GM23338 (cell line): Measurements from ENCODE around the gene RGL1. TPM values are rescaled to one million over a fixed set of nuclear protein-coding genes. Genes with fewer than 3 reads are reported as not detected.

Source experiments
- ATAC-seq: fragments of 200-7000 bp; cut with Tn5 transposase; 3 replicates; pipeline ENCODE4 v1.9.1; 2020
- DNase-seq: peaks from one replicate; pipeline ENCODE4 v3.0.0-alpha.2; 2015; ENCODE audit warnings: low spot score
- H2AFZ ChIP-seq: fragments of 200-600 bp; sonication (generic); 2 replicates; pipeline ENCODE4 v1.8.0; 2016; ENCODE audit warnings: antibody characterized with exemption, mild to moderate bottlenecking, moderate library complexity
- H3F3A ChIP-seq: fragments of 200-600 bp; sonication (generic); replicated peaks from 2 replicates; pipeline ENCODE4 v1.8.0; 2017; ENCODE audit warnings: antibody characterized with exemption, mixed run types, low read depth
- H3K27ac ChIP-seq: fragments of 200-600 bp; sonication (generic); 2 replicates; pipeline ENCODE4 v1.6.1; 2016; ENCODE audit warnings: low read depth
- H3K27me3 ChIP-seq: fragments of 200-600 bp; sonication (generic); 2 replicates; pipeline ENCODE4 v1.8.0; 2016; ENCODE audit warnings: mild to moderate bottlenecking, mixed run types, moderate library complexity; ENCODE audit not compliant: insufficient read depth
- H3K36me3 ChIP-seq: fragments of 200-600 bp; sonication (generic); 2 replicates; pipeline ENCODE4 v1.8.0; 2016; ENCODE audit warnings: mild to moderate bottlenecking; ENCODE audit not compliant: insufficient read depth
- H3K4me1 ChIP-seq: fragments of 200-600 bp; sonication (generic); 2 replicates; pipeline ENCODE4 v1.8.0; 2016; ENCODE audit warnings: mild to moderate bottlenecking, moderate library complexity; ENCODE audit not compliant: insufficient read depth
- H3K4me2 ChIP-seq: fragments of 200-600 bp; sonication (generic); 2 replicates; pipeline ENCODE4 v1.7.1; 2017; ENCODE audit warnings: mixed run types
- H3K4me3 ChIP-seq: fragments of 200-600 bp; sonication (generic); 2 replicates; pipeline ENCODE4 v1.6.1; 2016; ENCODE audit warnings: mixed run types
- H3K79me2 ChIP-seq: fragments of 200-600 bp; sonication (generic); replicated peaks from 2 replicates; pipeline ENCODE4 v1.8.0; 2017; ENCODE audit warnings: mild to moderate bottlenecking; ENCODE audit not compliant: insufficient read depth
- H3K9me2 ChIP-seq: fragments of 200-600 bp; sonication (generic); 2 replicates; pipeline ENCODE4 v1.8.0; 2017; ENCODE audit not compliant: insufficient read depth
- H4K20me1 ChIP-seq: fragments of 200-600 bp; sonication (generic); replicated peaks from 2 replicates; pipeline ENCODE4 v1.8.0; 2017; ENCODE audit warnings: mild to moderate bottlenecking; ENCODE audit not compliant: insufficient read depth
- H3K27ac Mint-ChIP-seq: 2 replicates; pipeline ENCODE4 v1.8.0; 2020; ENCODE audit warnings: inconsistent platforms, mild to moderate bottlenecking, moderate library complexity, mixed read lengths
- H3K27me3 Mint-ChIP-seq: 3 replicates; pipeline ENCODE4 v1.8.0; 2022; ENCODE audit warnings: low read depth, mild to moderate bottlenecking, moderate library complexity, mixed read lengths, inconsistent platforms; ENCODE audit not compliant: insufficient read depth, poor library complexity
- H3K36me3 Mint-ChIP-seq: 3 replicates; pipeline ENCODE4 v1.8.0; 2021; ENCODE audit warnings: low read depth, mild to moderate bottlenecking, inconsistent platforms, moderate library complexity, mixed read lengths
- H3K4me1 Mint-ChIP-seq: 3 replicates; pipeline ENCODE4 v1.8.0; 2020; ENCODE audit warnings: mild to moderate bottlenecking, inconsistent platforms, mixed read lengths
- H3K4me3 Mint-ChIP-seq: 3 replicates; pipeline ENCODE4 v1.8.0; 2021; ENCODE audit warnings: moderate library complexity, mild to moderate bottlenecking, inconsistent platforms, mixed read lengths
- H3K9me3 Mint-ChIP-seq: 3 replicates; pipeline ENCODE4 v1.8.0; 2020; ENCODE audit warnings: moderate library complexity, mild to moderate bottlenecking, inconsistent platforms, mixed read lengths
- CTCF ChIP-seq, 2 experiments: fragments of 200-600 bp in 1 of 2; sonication (generic) in 1 of 2; conservative IDR thresholded peaks; 2 replicates each; pipeline versions ENCODE4 v1.5.1 to v1.6.1; 2016 to 2017; ENCODE audit warnings: antibody characterized with exemption in 2 of 2, low read depth in 2 of 2, mild to moderate bottlenecking in 2 of 2, moderate library complexity in 1 of 2
- EZH2 ChIP-seq: fragments of 200-600 bp; sonication (generic); IDR thresholded peaks from one replicate; pipeline ENCODE4 v1.8.0; 2017; ENCODE audit warnings: antibody characterized with exemption, mild to moderate bottlenecking, low read depth; ENCODE audit not compliant: unreplicated experiment
- EZH2phosphoT487 ChIP-seq: fragments of 200-600 bp; sonication (generic); IDR thresholded peaks from one replicate; pipeline ENCODE4 v1.8.1; 2018; ENCODE audit warnings: antibody characterized with exemption; ENCODE audit not compliant: unreplicated experiment
- JUNB ChIP-seq: IDR thresholded peaks from one replicate; pipeline ENCODE4 v1.6.1; 2016; ENCODE audit warnings: antibody characterized with exemption; ENCODE audit not compliant: unreplicated experiment
- NANOG ChIP-seq: IDR thresholded peaks from 2 replicates; pipeline ENCODE4 v1.6.1; 2016; ENCODE audit warnings: antibody characterized with exemption, borderline replicate concordance
- POLR2AphosphoS5 ChIP-seq: IDR thresholded peaks from 2 replicates; pipeline ENCODE4 v1.6.1; 2016; ENCODE audit warnings: antibody characterized with exemption, low read depth
- REST ChIP-seq: IDR thresholded peaks from one replicate; pipeline ENCODE4 v1.6.1; 2018; ENCODE audit warnings: antibody characterized with exemption; ENCODE audit not compliant: unreplicated experiment
- STAT1 ChIP-seq: IDR thresholded peaks from one replicate; pipeline ENCODE4 v1.6.1; 2016; ENCODE audit warnings: antibody characterized with exemption; ENCODE audit not compliant: unreplicated experiment
- ZNF114 ChIP-seq: fragments of 250-450 bp; sonication (Bioruptor Pico); IDR thresholded peaks from 2 replicates; pipeline ENCODE4 v1.5.0; 2020; ENCODE audit warnings: mild to moderate bottlenecking, moderate library complexity
- ZNF331 ChIP-seq: fragments of 250-450 bp; sonication (Bioruptor Pico); IDR thresholded peaks from 2 replicates; pipeline ENCODE4 v1.5.0; 2020; ENCODE audit warnings: low read depth, mild to moderate bottlenecking, moderate library complexity
- polyA plus RNA-seq: library from polyadenylated mRNA; unstranded; fragments of >200 nt; fragmentation: Nextera tagmentation; extraction: Ambion mirVana; gene quantifications from 2 replicates; pipeline ENCODE4 v1.2.1, GENCODE V29; 2016
- total RNA-seq: library from RNA; depleted of rRNA; stranded (reverse); fragments of >200 nt; shearing (Covaris generic); gene quantifications from 2 replicates; pipeline ENCODE4 v1.2.3, GENCODE V29; 2014
- TF ChIP-seq, protein P1 (sequence below): IDR thresholded peaks from 2 replicates; pipeline ENCODE4 v1.6.1; 2016; ENCODE audit warnings: antibody characterized with exemption

Gene RGL1
- total and polyA plus RNA-seq, 2 experiments from 2014 or later, result 0.91 to 2.6 TPM

GRCh38 chr1:183885142-183885735, 80.3 kb downstream of the RGL1 start:
- Mint-ChIP-seq H3K9me3 (no peaks in the 10 kb centered on the region), H3K4me3 (no peak overlapping the region), H3K27me3 (no peaks in the 10 kb centered on the region), H3K4me1 (peaks cover 27% of the 10 kb centered on the region), H3K36me3 (no peaks in the 10 kb centered on the region), H3K27ac (no peak overlapping the region)
- H4K20me1 ChIP-seq, result no peaks in the 10 kb centered on the region
- no peaks in the 10 kb centered on the region for H3K36me3 ChIP-seq
- DNase-seq (no peak), ATAC-seq (no peak)
- H2AFZ ChIP-seq, result no peak overlapping the region
- TF ChIP-seq CTCF (conservative IDR thresholded peaks at IDR 0.05; ENCODE audit: low read depth in 2 of 2) (peak; percentile 15 to 30; a peak in 1 of 4 replicates), JUNB (no peak), POLR2AphosphoS5 (no peak), STAT1 (no peak), ZNF331 (CRISPR knock-in tag) (no peak), EZH2phosphoT487 (no peak)
- TF ChIP-seq, protein P1, sequence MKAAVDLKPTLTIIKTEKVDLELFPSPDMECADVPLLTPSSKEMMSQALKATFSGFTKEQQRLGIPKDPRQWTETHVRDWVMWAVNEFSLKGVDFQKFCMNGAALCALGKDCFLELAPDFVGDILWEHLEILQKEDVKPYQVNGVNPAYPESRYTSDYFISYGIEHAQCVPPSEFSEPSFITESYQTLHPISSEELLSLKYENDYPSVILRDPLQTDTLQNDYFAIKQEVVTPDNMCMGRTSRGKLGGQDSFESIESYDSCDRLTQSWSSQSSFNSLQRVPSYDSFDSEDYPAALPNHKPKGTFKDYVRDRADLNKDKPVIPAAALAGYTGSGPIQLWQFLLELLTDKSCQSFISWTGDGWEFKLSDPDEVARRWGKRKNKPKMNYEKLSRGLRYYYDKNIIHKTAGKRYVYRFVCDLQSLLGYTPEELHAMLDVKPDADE, result no peak
- H3K4me1 ChIP-seq, result peaks cover 11% of the 10 kb centered on the region; the same call in 1 of the 2 replicates
- H3K27ac ChIP-seq, result no peak overlapping the region
- no peaks in the 10 kb centered on the region for H3K79me2 ChIP-seq
- no peaks in the 10 kb centered on the region for H3K27me3 ChIP-seq
- H3K4me2 ChIP-seq, result no peak overlapping the region
- peaks cover 8% of the 10 kb centered on the region; the same call in 1 of the 2 replicates for H3K9me2 ChIP-seq
- no peak overlapping the region for H3K4me3 ChIP-seq
- H3F3A ChIP-seq, result no peaks in the 10 kb centered on the region

- H3K27ac Mint-ChIP-seq, result no peak overlapping the region
- DNase-seq (no peak), ATAC-seq (no peak)
- no peak overlapping the region for H2AFZ ChIP-seq
- no peaks in the 10 kb centered on the region for H4K20me1 ChIP-seq
- no peaks in the 10 kb centered on the region for H3K36me3 Mint-ChIP-seq
- no peak overlapping the region for H3K4me3 ChIP-seq
- H3F3A ChIP-seq, result no peaks in the 10 kb centered on the region
- H3K9me2 ChIP-seq, result peaks cover under 1% of the 10 kb centered on the region; the same call in 1 of the 2 replicates
- no peaks in the 10 kb centered on the region for H3K36me3 ChIP-seq
- no peak overlapping the region for H3K27ac ChIP-seq
- no peaks in the 10 kb centered on the region for H3K27me3 ChIP-seq
- H3K9me3 Mint-ChIP-seq, result no peaks in the 10 kb centered on the region
- no peaks in the 10 kb centered on the region for H3K27me3 Mint-ChIP-seq
- no peak overlapping the region for H3K4me3 Mint-ChIP-seq
- H3K79me2 ChIP-seq, result no peaks in the 10 kb centered on the region
- H3K4me2 ChIP-seq, result no peak overlapping the region
- peaks cover 11% of the 10 kb centered on the region; the same call in 1 of the 2 replicates for H3K4me1 ChIP-seq
- H3K4me1 Mint-ChIP-seq, result peaks cover 24% of the 10 kb centered on the region
- TF ChIP-seq EZH2phosphoT487 (no peak), EZH2 (no peak), ZNF114 (CRISPR knock-in tag) (no peak), REST (no peak), JUNB (no peak), NANOG (no peak), STAT1 (no peak)
These were observed 81.3 kb downstream of the RGL1 start for GRCh38 chr1:183886083-183886828.
